GM20000 (cell line): ENCODE results near the gene MAPK8IP3.

Source experiments
- DNase-seq: peaks from one replicate; pipeline ENCODE4 v3.0.0; 2012; ENCODE audit warnings: low spot score
- CTCF ChIP-seq: IDR thresholded peaks from 2 replicates; pipeline ENCODE4 v1.5.1; 2012; ENCODE audit warnings: mild to moderate bottlenecking, control low read depth; ENCODE audit errors: extremely low read depth, missing control alignments

The MAPK8IP3 gene

GRCh38 chr16:1769402-1770300, 63.7 kb downstream of the MAPK8IP3 start:
- TF ChIP-seq CTCF = no peak
- DNase-seq = no peak

GRCh38 chr16:1770328-1771187, 64.6 kb downstream of the MAPK8IP3 start:
- no peak for TF ChIP-seq CTCF

GRCh38 chr16:1771188-1771863, 65.3 kb downstream of the MAPK8IP3 start, which contains the start of gene NME3:
TSS of gene NME3 (minus strand) at chr16:1771543. CDS start at chr16:1771534, 9 bp downstream.
- TF ChIP-seq CTCF = no peak
- peak; percentile 95 for DNase-seq

More at GRCh38 chr16:1770328-1771187, 64.6 kb downstream of the MAPK8IP3 start:
- peak; percentile 86 for DNase-seq

GRCh38 chr16:1771864-1772361, 65.9 kb downstream of the MAPK8IP3 start:
- no peak for TF ChIP-seq CTCF
- DNase-seq = no peak

- peak; percentile 61 for DNase-seq
- TF ChIP-seq CTCF = no peak
Measured at GRCh38 chr16:1772362-1772907, 66.4 kb downstream of the MAPK8IP3 start, which contains the start of gene EME2. TSS of gene EME2 (plus strand) at chr16:1772810. CDS start at chr16:1773228, 418 bp downstream.

GRCh38 chr16:1772908-1773702, 67.1 kb downstream of the MAPK8IP3 start, which contains the start of gene MRPS34:
TSS of gene MRPS34 (minus strand) at chr16:1773134. CDS start at chr16:1773119, 15 bp downstream.
- TF ChIP-seq CTCF = peak; percentile 90
- peak; percentile 94 for DNase-seq
